Stomach (tissue), 9 donors: ENCODE results near the gene ALDOA. TPM values are rescaled to one million over a fixed set of nuclear protein-coding genes. Genes with fewer than 3 reads are reported as not detected.

Experiments
- DNase-seq, 2 donors: peaks; one replicate each; pipeline versions ENCODE4 v3.0.0 to v3.0.0-alpha.2; 2013 to 2019
- H3K27ac ChIP-seq, 5 donors: fragments of 200-600 bp in 4 of 5; sonication (generic) in 4 of 5; one replicate each; pipeline ENCODE4 v1.5.1; 2013 to 2019; ENCODE audit warnings: mild to moderate bottlenecking in 1 of 5, moderate library complexity in 1 of 5
- H3K27me3 ChIP-seq, 3 donors: fragments of 200-600 bp; sonication (generic); one replicate each; pipeline ENCODE4 v1.5.1; 2017 to 2019; ENCODE audit warnings: mixed run types in 1 of 3
- H3K36me3 ChIP-seq, 4 donors: fragments of 200-600 bp; sonication (generic); 1 replicate in 3 of 4; 2 replicates in 1 of 4; pipeline ENCODE4 v1.5.1; 2016 to 2019
- H3K4me1 ChIP-seq, 4 donors: fragments of 200-600 bp; sonication (generic); one replicate each; pipeline ENCODE4 v1.5.1; 2016 to 2019
- H3K4me3 ChIP-seq, 4 donors: fragments of 200-600 bp; sonication (generic) in 3 of 4; one replicate each; pipeline ENCODE4 v1.5.1; 2016 to 2019; ENCODE audit warnings: mild to moderate bottlenecking in 1 of 4
- H3K9me3 ChIP-seq, 4 donors: fragments of 200-600 bp; sonication (generic); one replicate each; pipeline ENCODE4 v1.5.1; 2016 to 2019
- CTCF ChIP-seq, 7 experiments: fragments of 450-650 bp in 4 of 7; fragments of 200-600 bp in 3 of 7; sonication (generic) in 3 of 7; IDR thresholded peaks; one replicate each; pipeline ENCODE4 v1.5.1; 2016 to 2019; ENCODE audit warnings: antibody characterized with exemption in 7 of 7, control low read depth in 2 of 7, mild to moderate bottlenecking in 1 of 7
- EP300 ChIP-seq: sonication (generic); formaldehyde crosslinking; IDR thresholded peaks from one replicate; pipeline ENCODE4 v1.6.1; 2017; ENCODE audit warnings: antibody characterized with exemption
- POLR2A ChIP-seq, 4 donors: fragments of 450-650 bp; IDR thresholded peaks; one replicate each; pipeline ENCODE4 v1.6.1; 2016; ENCODE audit warnings: antibody characterized with exemption in 4 of 4, control low read depth in 2 of 4, mild to moderate bottlenecking in 1 of 4, moderate library complexity in 1 of 4
- POLR2AphosphoS5 ChIP-seq, 3 donors: sonication (generic); formaldehyde crosslinking; IDR thresholded peaks; one replicate each; pipeline ENCODE4 v1.6.1; 2016; ENCODE audit warnings: antibody characterized with exemption in 3 of 3
- WGBS, 5 donors: extraction: QIAGEN DNeasy Blood & Tissue Kit in 3 of 5; methylation state at CpG; one replicate each; pipeline versions ENCODE4 v1.1.5 to v1.1.7; 2013 to 2018; 5-methylcytosine and 5-hydroxymethylcytosine counted together
- intact Hi-C: fragments of 100-400 bp; cut with DNase I; formaldehyde crosslinking; loops from one replicate; pipeline ENCODE4 v1.15.1; 2023; ENCODE audit warnings: low total_unique reads
- polyA plus RNA-seq, 3 donors: library from polyadenylated mRNA; stranded (reverse); fragments of 200-250 nt; gene quantifications; one replicate each; pipeline ENCODE4 v1.2.3, GENCODE V29; 2013
- total RNA-seq, 5 donors: library from RNA; depleted of rRNA; stranded (reverse); fragments of >200 nt; gene quantifications; one replicate each; pipeline versions ENCODE4 v1.1.0 to v1.2.3, GENCODE V29; 2014 to 2016
- donor health status: healthy with polysubstance abuse.
- donor health status: Bipolar disorder and iron deficiency.
- donor health status: healthy.

ALDOA gene
- total and polyA plus RNA-seq, 8 donors: 180 to 2,515 (median 807) TPM

DNA sequence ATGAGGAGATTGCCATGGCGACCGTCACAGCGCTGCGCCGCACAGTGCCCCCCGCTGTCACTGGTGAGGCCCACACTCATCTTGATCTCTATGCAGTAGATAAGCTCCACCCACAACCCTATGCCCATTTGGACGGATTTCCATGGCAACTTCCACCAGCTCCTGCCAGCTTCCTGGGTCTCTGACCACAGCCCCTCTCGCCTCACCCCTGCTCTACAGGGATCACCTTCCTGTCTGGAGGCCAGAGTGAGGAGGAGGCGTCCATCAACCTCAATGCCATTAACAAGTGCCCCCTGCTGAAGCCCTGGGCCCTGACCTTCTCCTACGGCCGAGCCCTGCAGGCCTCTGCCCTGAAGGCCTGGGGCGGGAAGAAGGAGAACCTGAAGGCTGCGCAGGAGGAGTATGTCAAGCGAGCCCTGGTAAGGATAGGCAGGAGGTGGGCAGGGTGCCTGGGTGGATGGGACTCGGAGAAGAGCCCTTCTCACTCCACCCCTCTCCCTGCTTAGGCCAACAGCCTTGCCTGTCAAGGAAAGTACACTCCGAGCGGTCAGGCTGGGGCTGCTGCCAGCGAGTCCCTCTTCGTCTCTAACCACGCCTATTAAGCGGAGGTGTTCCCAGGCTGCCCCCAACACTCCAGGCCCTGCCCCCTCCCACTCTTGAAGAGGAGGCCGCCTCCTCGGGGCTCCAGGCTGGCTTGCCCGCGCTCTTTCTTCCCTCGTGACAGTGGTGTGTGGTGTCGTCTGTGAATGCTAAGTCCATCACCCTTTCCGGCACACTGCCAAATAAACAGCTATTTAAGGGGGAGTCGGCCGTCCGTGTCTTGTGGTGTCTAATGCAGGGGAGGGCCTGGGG lies 4.3 kb downstream of the ALDOA start:
- peak overlapping the region in 2 of 4 donors; percentile 25 to 75 for H3K4me3 ChIP-seq
- H3K36me3 ChIP-seq: peaks cover 62 to 72% (median 68%) of the 10 kb centered on the region in 4 donors
- intact Hi-C loops: no loop called here

GRCh38 chr16:30070490-30070889 lies 4.9 kb downstream of the ALDOA start:
- H3K4me3 ChIP-seq: peak overlapping the region in 1 of 4 donors; percentile 75
- peaks cover 62 to 72% (median 68%) of the 10 kb centered on the region in 4 donors for H3K36me3 ChIP-seq
- intact Hi-C loops: no loop called here
- DNase-seq: no peak
- no peaks in the 10 kb centered on the region for H3K9me3 ChIP-seq
- H3K4me1 ChIP-seq: peaks cover 38 to 67% (median 54%) of the 10 kb centered on the region in 4 donors
- peak overlapping the region in 3 of 5 donors; percentile 14 to 98 (median 93) for H3K27ac ChIP-seq
- no peaks in the 10 kb centered on the region for H3K27me3 ChIP-seq
- TF ChIP-seq POLR2AphosphoS5 (IDR thresholded peaks at IDR 0.05): no peak
- TF ChIP-seq POLR2A (IDR thresholded peaks at IDR 0.05): no peak
- TF ChIP-seq EP300: no peak
- no peak for TF ChIP-seq CTCF (IDR thresholded peaks at IDR 0.05)

More for the DNA sequence above, 4.3 kb downstream of the ALDOA start:
- H3K9me3 ChIP-seq: no peaks in the 10 kb centered on the region
- no peaks in the 10 kb centered on the region for H3K27me3 ChIP-seq
- peak overlapping the region in 4 of 5 donors; percentile 14 to 98 (median 61) for H3K27ac ChIP-seq
- peaks cover 34 to 60% (median 48%) of the 10 kb centered on the region in 4 donors for H3K4me1 ChIP-seq
- 70 to 76% (median 75%) methylated on average over 30 to 31 of the region's 31 CpGs for WGBS, 5 donors
- TF ChIP-seq CTCF (IDR thresholded peaks at IDR 0.05): no peak
- no peak for TF ChIP-seq EP300
- peak in 1 of 2 donors; percentile 21 for DNase-seq

DNA sequence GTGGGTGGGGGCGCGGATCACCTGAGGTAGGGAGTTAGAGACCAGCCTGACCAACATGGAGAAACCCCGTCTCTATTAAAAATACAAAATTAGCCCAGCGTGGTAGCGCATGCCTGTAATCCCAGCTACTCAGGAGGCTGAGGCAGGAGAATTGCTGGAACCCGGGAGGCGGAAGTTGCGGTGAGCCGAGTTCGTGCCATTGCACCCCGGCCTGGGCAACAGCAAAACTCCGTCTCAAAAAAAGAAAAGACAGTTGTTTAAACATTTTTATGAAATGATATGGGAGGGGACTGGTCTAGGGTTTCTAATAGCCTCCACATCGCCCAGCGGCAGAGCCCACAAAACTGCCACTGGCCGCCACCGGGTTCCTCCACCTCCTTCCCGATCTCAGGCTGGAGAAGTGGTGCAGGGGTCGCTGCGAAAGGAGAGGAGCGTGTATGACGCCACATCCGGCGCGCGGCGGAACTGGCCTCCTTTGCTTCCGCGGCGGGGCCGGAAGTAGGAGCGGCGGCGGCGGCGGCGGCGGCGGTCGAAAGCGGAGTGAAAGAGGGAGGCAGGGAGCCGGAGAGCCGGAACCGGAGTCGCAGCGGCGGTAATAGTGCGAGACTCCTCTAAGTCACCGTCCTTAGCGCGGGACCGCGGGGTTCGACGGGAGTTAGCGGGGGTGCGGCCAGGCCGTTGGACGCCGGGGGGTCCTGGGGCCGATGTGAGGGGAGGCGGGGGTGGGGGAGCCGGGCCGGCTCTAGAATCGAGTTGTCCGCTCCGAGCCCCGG lies 10.1 kb downstream of the ALDOA start, which contains the start of gene PPP4C:
Gene PPP4C, plus strand, starts transcription at position 492 of the 773 bp plus-strand sequence. CDS start 384 bp downstream, outside the sequence.
- H3K4me3 ChIP-seq: peak within 1 kb of the TSS; percentile 78 to 98 (median 86)
- WGBS, 5 donors: 1% methylated on average over 47 to 67 of the region's 67 CpGs
- H3K27ac ChIP-seq: peak within 1 kb of the TSS; percentile 73 to 97 (median 94)
- intact Hi-C loops: no loop called here
- peak; percentile 72 to 98 (median 96) for TF ChIP-seq POLR2AphosphoS5 (IDR thresholded peaks at IDR 0.05)
- peak in 2 of 4 donors; percentile 72 to 82 for TF ChIP-seq POLR2A (IDR thresholded peaks at IDR 0.05)
- no peak for TF ChIP-seq EP300
- peak; percentile 95 to 98 for DNase-seq
- peaks cover 45 to 64% (median 62%) of the 10 kb centered on the region in 4 donors for H3K36me3 ChIP-seq
- H3K4me1 ChIP-seq: peaks cover 23 to 64% (median 48%) of the 10 kb centered on the region in 4 donors
- no peaks in the 10 kb centered on the region for H3K27me3 ChIP-seq
- H3K9me3 ChIP-seq: no peaks in the 10 kb centered on the region

GRCh38 chr16:30076276-30076791 lies 10.8 kb downstream of the ALDOA start:
- WGBS, 5 donors: 1 to 4% (median 2%) methylated on average over 12 to 33 of the region's 33 CpGs
- DNase-seq: peak in 1 of 2 donors; percentile 55
- Histone ChIP-seq H3K9me3 (no peaks in the 10 kb centered on the region), H3K36me3 (peaks cover 45 to 64% (median 62%) of the 10 kb centered on the region in 4 donors), H3K4me3 (peak overlapping the region; percentile 78 to 98 (median 86)), H3K27me3 (no peaks in the 10 kb centered on the region), H3K27ac (peak overlapping the region; percentile 73 to 97 (median 94)), H3K4me1 (peaks cover 24 to 64% (median 51%) of the 10 kb centered on the region in 4 donors)
- intact Hi-C loops: no loop called here
- TF ChIP-seq EP300: no peak
- TF ChIP-seq CTCF (IDR thresholded peaks at IDR 0.05): no peak
- no peak for TF ChIP-seq POLR2A (IDR thresholded peaks at IDR 0.05)
- TF ChIP-seq POLR2AphosphoS5 (IDR thresholded peaks at IDR 0.05): no peak
